Ovary (tissue), 3 donors: ENCODE data around the gene CTDP1.

Experiments
- CTCF ChIP-seq, 3 donors: fragments of 450-650 bp in 2 of 3; fragments of 200-600 bp in 1 of 3; IDR thresholded peaks; one replicate each; pipeline versions ENCODE4 v1.5.1 to v1.8.0; 2016 to 2022; ENCODE audit warnings: antibody characterized with exemption in 3 of 3, mild to moderate bottlenecking in 1 of 3
- POLR2A ChIP-seq: fragments of 450-650 bp; IDR thresholded peaks from one replicate; pipeline ENCODE4 v1.6.1; 2017; ENCODE audit warnings: antibody characterized with exemption, mild to moderate bottlenecking, moderate library complexity
- donor health status: DM: no; HTN: no; CAD: no.

- peak; percentile 88 to 90 (median 89) for TF ChIP-seq CTCF (IDR thresholded peaks at IDR 0.05)
- TF ChIP-seq POLR2A: peak; percentile 19
These were observed 35.5 kb upstream of the CTDP1 start for GRCh38 chr18:79644006-79644665.
